GM12801 (cell line): Measurements from ENCODE around the gene PDGFB.

Experiments
- TF ChIP-seq, protein P1 (sequence below): IDR thresholded peaks from one replicate; pipeline ENCODE4 v1.5.1; 2011; ENCODE audit warnings: control low read depth; ENCODE audit not compliant: insufficient read length; ENCODE audit errors: extremely low read depth

PDGFB gene

DNA sequence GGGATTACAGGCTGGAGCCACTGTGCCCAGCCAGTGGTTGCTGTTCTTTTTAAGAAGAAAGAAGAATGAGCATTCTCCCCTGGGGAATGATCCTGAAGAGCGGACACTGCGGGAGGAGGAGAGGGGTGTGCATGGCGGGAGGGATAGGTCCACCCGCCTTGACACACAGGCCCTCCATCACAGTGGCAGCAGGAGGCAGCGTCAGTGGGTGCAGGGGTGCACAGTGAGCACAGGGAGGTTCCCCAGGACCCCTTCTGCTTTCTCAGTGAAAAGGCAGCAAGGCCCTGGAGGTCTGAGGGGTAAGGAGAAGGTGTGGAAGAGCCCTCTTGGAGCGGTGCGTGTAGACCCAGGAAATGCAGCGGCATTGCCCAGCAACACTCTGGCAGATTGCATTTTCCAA lies 63.4 kb downstream of the PDGFB start:
- TF ChIP-seq, protein P1, sequence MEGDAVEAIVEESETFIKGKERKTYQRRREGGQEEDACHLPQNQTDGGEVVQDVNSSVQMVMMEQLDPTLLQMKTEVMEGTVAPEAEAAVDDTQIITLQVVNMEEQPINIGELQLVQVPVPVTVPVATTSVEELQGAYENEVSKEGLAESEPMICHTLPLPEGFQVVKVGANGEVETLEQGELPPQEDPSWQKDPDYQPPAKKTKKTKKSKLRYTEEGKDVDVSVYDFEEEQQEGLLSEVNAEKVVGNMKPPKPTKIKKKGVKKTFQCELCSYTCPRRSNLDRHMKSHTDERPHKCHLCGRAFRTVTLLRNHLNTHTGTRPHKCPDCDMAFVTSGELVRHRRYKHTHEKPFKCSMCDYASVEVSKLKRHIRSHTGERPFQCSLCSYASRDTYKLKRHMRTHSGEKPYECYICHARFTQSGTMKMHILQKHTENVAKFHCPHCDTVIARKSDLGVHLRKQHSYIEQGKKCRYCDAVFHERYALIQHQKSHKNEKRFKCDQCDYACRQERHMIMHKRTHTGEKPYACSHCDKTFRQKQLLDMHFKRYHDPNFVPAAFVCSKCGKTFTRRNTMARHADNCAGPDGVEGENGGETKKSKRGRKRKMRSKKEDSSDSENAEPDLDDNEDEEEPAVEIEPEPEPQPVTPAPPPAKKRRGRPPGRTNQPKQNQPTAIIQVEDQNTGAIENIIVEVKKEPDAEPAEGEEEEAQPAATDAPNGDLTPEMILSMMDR, result no peak

DNA sequence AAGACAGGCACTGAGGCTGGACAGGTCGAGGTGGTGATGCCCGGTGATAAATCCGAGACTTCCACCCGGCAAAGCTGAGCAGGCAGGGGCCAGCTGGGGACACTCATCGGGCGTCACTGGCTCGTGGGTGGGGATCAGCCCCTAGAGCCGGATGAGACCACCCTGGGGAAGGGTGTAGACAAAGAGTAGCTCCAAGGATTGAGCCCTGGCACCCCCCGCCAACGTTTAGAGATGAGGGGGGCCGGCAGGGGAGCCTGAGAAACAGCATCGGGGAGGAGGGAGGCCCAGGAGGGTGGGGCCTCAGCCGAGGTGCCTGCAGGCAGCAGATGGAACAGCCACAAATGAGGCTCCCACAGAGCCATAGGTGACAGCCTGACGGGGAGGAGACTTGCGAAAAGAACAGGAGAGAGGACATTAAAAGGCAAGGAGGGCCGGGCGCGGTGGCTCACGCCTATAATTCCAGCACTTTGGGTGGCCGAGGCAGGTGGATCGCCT lies 64.9 kb downstream of the PDGFB start:
- TF ChIP-seq, protein P1, result no peak

DNA sequence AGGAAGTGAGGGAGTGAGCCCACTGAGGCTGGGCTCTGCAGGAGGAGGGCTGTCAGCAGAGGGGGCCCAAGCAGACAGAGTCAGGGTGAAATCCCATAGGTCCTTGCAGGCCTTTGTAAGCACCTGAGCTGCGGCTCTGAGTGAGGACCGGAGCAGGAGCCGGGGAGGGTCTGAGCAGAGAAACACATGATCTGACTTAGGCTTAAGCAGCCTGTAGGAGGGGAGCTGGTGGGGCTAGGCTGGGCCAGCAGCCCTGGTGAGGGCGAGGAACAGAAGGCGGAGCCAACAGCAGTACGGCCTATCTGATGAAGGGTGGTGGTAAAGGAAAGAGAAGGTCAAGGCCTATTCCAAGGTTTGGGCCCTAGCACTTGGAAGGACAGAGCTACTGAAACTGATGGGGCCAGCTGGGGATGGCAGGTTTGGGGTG lies 65.4 kb downstream of the PDGFB start:
- TF ChIP-seq, protein P1, result no peak

DNA sequence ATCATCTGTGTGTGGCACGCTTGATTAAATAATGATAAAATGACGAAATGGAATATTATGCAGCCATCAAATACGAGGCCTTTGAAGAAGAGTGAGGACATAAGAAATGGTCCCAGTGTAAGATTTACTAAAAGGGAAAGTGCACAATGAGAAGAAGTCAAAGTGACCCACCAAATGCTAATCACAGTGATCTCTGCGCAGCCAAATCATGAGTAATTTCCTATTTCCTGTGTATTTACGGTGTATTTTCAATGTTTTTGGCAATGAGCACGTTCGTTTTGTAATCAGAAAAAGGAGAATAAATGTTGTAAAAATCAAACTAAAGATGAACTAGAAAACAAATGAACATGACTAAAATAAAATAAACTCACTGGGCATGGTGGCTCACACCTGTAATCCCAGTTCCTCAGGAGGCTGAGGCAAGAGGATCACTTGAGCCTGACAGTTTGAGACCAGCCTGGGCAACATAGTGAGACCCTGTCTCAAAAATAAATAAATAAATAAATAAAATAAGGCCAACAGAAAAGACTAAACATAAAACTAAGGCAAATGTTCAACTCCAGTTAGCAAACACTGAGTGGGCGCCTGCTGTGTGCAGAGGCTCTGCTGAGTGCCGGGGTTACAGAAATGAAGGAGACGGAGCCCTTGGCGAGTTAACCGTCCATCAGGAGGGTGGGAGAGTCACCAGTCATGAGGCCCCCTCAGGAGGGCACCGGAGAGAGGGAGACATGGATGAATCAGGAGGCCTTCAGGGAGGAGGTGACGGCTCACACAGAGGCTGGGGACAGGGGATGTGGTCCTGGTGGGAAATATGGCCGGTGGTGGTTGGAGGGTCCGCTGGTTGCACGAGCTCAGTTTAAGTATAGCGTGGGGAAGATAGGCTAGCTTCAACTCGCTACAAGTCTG lies 66.3 kb downstream of the PDGFB start:
- TF ChIP-seq, protein P1, result no peak

DNA sequence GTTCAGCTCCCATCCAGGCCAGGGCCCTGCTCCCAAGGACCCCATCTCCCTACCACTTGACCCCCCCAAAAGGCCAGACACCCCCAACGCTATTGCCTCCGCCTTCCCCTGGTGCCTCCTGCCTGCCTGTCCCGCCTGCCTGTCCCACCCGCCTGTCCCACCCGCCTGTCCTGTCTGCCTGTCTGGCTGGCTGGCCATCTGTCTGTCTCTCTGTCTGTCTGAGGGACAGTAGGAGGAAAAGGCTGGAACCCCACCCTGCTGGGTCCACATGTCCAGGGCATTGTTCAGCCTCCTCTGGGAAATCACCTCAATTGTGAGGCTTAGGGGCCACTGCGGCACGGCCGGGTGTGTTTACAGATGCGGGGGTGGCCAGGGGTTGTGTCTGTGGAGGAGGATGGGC lies 67.0 kb downstream of the PDGFB start:
- TF ChIP-seq, protein P1, result no peak

DNA sequence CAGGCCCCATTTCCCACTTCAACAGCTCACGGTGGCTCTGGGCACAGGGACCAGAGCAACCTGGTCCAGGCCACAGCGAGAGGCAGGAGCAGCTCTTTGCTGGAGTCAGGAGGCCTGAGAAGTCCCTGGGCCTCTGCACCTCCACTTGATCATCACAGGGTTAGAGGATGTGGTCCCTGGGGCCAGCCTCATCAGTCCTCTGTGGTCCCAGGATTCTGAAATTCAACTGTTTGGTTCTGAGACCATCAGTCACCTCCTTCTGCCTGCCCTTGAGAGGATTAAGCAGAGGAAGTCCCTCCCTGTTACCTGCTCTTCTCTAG lies 67.4 kb downstream of the PDGFB start:
- TF ChIP-seq, protein P1, result no peak

DNA sequence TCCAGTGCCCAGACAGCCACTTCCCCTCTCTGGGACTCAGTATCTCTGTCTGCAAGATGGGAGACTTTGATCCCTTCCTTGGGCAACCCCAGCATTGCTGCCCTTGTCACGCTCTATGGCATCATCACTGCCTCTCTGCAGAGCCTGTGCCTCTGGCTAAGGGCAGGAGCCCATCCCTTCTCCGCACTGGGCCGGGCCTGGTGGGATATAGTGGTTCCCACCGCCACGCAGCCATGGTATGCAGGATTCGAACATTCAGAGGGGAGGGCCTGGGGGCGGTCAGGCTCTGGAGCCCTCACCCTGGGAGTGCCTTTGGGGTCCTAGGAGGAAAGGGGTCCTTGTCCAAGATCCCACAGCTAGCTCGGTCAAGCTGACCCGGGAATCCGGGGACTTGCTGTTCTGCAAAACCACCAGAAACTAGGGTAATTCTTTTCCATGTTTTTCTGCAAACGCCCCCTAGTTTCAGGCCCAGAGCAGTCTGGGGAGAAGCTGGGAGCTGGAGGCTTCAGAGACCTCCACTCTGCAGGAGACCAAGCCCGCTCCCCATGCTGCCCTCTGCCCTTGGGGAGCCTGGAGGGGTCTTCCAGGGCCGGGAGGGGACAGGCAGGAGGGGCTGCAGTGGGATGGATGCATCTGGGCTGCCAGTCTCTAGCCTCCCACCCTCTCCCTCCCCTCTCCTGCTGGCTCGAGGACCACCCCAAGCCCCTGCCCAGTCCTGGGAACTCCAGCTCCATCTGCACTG lies 67.9 kb downstream of the PDGFB start:
- TF ChIP-seq, protein P1, result no peak
